ENCODE results near the gene STK17A.
"Not testable (repeated sequence)": the region's sequence is repeated elsewhere in the genome, so short reads cannot be mapped to it uniquely, and the experiment has no call there.

- TF ChIP-seq POLR2A (IDR thresholded peaks at IDR 0.05): not testable (repeated sequence)
- TF ChIP-seq, protein P1, sequence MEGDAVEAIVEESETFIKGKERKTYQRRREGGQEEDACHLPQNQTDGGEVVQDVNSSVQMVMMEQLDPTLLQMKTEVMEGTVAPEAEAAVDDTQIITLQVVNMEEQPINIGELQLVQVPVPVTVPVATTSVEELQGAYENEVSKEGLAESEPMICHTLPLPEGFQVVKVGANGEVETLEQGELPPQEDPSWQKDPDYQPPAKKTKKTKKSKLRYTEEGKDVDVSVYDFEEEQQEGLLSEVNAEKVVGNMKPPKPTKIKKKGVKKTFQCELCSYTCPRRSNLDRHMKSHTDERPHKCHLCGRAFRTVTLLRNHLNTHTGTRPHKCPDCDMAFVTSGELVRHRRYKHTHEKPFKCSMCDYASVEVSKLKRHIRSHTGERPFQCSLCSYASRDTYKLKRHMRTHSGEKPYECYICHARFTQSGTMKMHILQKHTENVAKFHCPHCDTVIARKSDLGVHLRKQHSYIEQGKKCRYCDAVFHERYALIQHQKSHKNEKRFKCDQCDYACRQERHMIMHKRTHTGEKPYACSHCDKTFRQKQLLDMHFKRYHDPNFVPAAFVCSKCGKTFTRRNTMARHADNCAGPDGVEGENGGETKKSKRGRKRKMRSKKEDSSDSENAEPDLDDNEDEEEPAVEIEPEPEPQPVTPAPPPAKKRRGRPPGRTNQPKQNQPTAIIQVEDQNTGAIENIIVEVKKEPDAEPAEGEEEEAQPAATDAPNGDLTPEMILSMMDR (IDR thresholded peaks at IDR 0.05): not testable (repeated sequence)
These were observed 44.9 kb downstream of the STK17A start for GRCh38 chr7:43627798-43628197.
